Breast epithelium (tissue), 4 donors: ENCODE measurements around the gene ABTB2. TPM values are rescaled to one million over a fixed set of nuclear protein-coding genes. Genes with fewer than 3 reads are reported as not detected.

Experiments
- DNase-seq, 2 donors: peaks; one replicate each; pipeline ENCODE4 v3.0.0-alpha.2; 2019; ENCODE audit warnings: low spot score in 2 of 2
- H3K27ac ChIP-seq, 2 donors: fragments of 200-600 bp; sonication (generic) in 1 of 2; one replicate each; pipeline ENCODE4 v1.5.1; 2016 to 2019; ENCODE audit warnings: mild to moderate bottlenecking in 1 of 2
- H3K27me3 ChIP-seq, 2 donors: fragments of 200-600 bp; sonication (generic) in 1 of 2; one replicate each; pipeline versions ENCODE4 v1.5.1 to v1.6.0; 2017 to 2019; ENCODE audit warnings: control low read depth in 1 of 2, mild to moderate bottlenecking in 1 of 2
- H3K36me3 ChIP-seq: fragments of 200-600 bp; one replicate; pipeline ENCODE4 v1.5.1; 2019
- H3K4me1 ChIP-seq, 2 donors: fragments of 200-600 bp; sonication (generic); one replicate each; pipeline ENCODE4 v1.5.1; 2016 to 2019; ENCODE audit warnings: control low read depth in 1 of 2
- H3K4me3 ChIP-seq, 3 donors: fragments of 200-600 bp; sonication (generic); 1 replicate in 2 of 3; 2 replicates in 1 of 3; pipeline ENCODE4 v1.5.1; 2016 to 2019; ENCODE audit warnings: mild to moderate bottlenecking in 3 of 3, moderate library complexity in 2 of 3
- H3K9me3 ChIP-seq, 2 donors: fragments of 200-600 bp; sonication (generic) in 1 of 2; one replicate each; pipeline ENCODE4 v1.5.1; 2016 to 2019; ENCODE audit warnings: control low read depth in 1 of 2
- CTCF ChIP-seq, 3 donors: fragments of 450-650 bp; IDR thresholded peaks; one replicate each; pipeline ENCODE4 v1.5.1; 2016 to 2017; ENCODE audit warnings: antibody characterized with exemption in 3 of 3, mild to moderate bottlenecking in 3 of 3, moderate library complexity in 3 of 3
- POLR2A ChIP-seq: fragments of 450-650 bp; IDR thresholded peaks from one replicate; pipeline ENCODE4 v1.6.1; 2016; ENCODE audit warnings: antibody characterized with exemption, mild to moderate bottlenecking, moderate library complexity
- POLR2AphosphoS5 ChIP-seq, 3 donors: sonication (generic); formaldehyde crosslinking; IDR thresholded peaks; one replicate each; pipeline ENCODE4 v1.6.1; 2017; ENCODE audit warnings: antibody characterized with exemption in 3 of 3
- intact Hi-C: fragments of 100-400 bp; cut with DNase I; formaldehyde crosslinking; loops from one replicate; pipeline ENCODE4 v1.15.1; 2023; ENCODE audit warnings: low total_unique reads
- total RNA-seq, 3 donors: library from RNA; depleted of rRNA; stranded (reverse); fragments of >200 nt; gene quantifications; one replicate each; pipeline ENCODE4 v1.1.0, GENCODE V29; 2016

Gene ABTB2
- total RNA-seq, 3 donors from 2014 or later: 1.3 to 5.6 (median 1.9) TPM

GRCh38 chr11:34379539-34379938, 21.7 kb upstream of the ABTB2 start:
- peaks cover 11 to 16% of the 10 kb centered on the region in 2 donors for H3K9me3 ChIP-seq
- H3K4me3 ChIP-seq: no peak overlapping the region
- H3K36me3 ChIP-seq: no peaks in the 10 kb centered on the region
- intact Hi-C loops: no loop called here
- H3K27me3 ChIP-seq: no peaks in the 10 kb centered on the region
- no peak overlapping the region for H3K27ac ChIP-seq
- TF ChIP-seq POLR2AphosphoS5 (IDR thresholded peaks at IDR 0.05) (no peak), CTCF (IDR thresholded peaks at IDR 0.05) (no peak), POLR2A (no peak)
- no peaks in the 10 kb centered on the region for H3K4me1 ChIP-seq
- DNase-seq: no peak

DNA sequence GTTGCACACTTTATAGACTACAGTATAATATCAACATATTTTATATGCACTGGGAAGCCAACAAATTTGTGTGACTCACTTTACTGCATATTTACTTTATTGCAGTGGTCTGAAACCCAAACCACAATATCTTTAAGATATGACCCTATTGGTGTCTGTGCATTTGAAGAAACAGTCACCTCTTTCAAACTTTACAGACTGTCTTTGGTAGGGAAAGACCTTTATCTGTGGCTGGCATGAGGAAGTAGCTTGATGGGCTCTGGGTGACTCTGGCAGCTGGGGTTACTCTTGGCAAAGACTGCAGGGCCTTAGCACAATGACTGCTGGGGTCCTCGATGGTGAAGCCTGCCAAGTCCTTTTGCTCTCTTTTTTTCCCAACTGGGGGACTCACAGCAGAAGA, 21.3 kb upstream of the ABTB2 start:
- no peaks in the 10 kb centered on the region for H3K4me1 ChIP-seq
- intact Hi-C loops: no loop called here
- no peak overlapping the region for H3K4me3 ChIP-seq
- DNase-seq: no peak
- no peaks in the 10 kb centered on the region for H3K27me3 ChIP-seq
- peaks cover 11 to 16% of the 10 kb centered on the region in 2 donors for H3K9me3 ChIP-seq
- no peaks in the 10 kb centered on the region for H3K36me3 ChIP-seq
- TF ChIP-seq POLR2AphosphoS5 (IDR thresholded peaks at IDR 0.05) (no peak), CTCF (IDR thresholded peaks at IDR 0.05) (no peak), POLR2A (no peak)
- no peak overlapping the region for H3K27ac ChIP-seq

DNA sequence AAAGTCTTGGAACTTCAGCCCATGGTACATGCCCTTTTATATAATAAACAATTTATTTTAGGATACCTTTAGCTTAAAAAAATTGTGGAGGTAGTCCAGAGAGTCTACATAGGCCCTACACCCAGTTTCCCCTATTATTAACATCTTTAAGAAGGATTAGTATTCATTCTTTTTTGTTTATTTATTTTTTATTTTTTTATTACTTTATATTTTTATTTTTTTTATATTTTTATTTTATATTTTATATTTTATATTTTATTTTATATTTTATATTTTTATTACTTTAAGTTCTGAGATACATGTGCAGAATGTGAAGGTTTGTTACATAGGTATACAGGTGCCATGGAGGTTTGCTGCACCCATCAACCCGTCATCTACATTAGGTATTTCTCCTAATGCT, 15.9 kb upstream of the ABTB2 start:
- intact Hi-C loops: no loop called here
- H3K27ac ChIP-seq: no peak overlapping the region
- no peaks in the 10 kb centered on the region for H3K36me3 ChIP-seq
- H3K4me3 ChIP-seq: no peak overlapping the region
- no peaks in the 10 kb centered on the region for H3K27me3 ChIP-seq
- no peaks in the 10 kb centered on the region for H3K4me1 ChIP-seq
- no peak for DNase-seq
- TF ChIP-seq POLR2A: no peak
- no peak for TF ChIP-seq CTCF (IDR thresholded peaks at IDR 0.05)
- TF ChIP-seq POLR2AphosphoS5 (IDR thresholded peaks at IDR 0.05): no peak
- H3K9me3 ChIP-seq: peaks cover 16 to 17% of the 10 kb centered on the region in 2 donors

- no peaks in the 10 kb centered on the region for H3K4me1 ChIP-seq
- H3K9me3 ChIP-seq: peaks cover 0 to 5% of the 10 kb centered on the region in 2 donors
- intact Hi-C loops: no loop called here
- no peak overlapping the region for H3K4me3 ChIP-seq
- no peak for DNase-seq
- H3K27me3 ChIP-seq: no peaks in the 10 kb centered on the region
- TF ChIP-seq POLR2A (no peak), CTCF (IDR thresholded peaks at IDR 0.05) (peak in 1 of 3 donors; percentile 28), POLR2AphosphoS5 (IDR thresholded peaks at IDR 0.05) (no peak)
- no peak overlapping the region for H3K27ac ChIP-seq
- H3K36me3 ChIP-seq: no peaks in the 10 kb centered on the region
These were observed 8.7 kb upstream of the ABTB2 start for GRCh38 chr11:34366522-34366921.

- Histone ChIP-seq H3K36me3 (no peaks in the 10 kb centered on the region), H3K27ac (no peak overlapping the region), H3K4me1 (no peaks in the 10 kb centered on the region), H3K4me3 (no peak overlapping the region), H3K27me3 (no peaks in the 10 kb centered on the region), H3K9me3 (no peaks in the 10 kb centered on the region)
- no peak for DNase-seq
- TF ChIP-seq POLR2A (no peak), CTCF (IDR thresholded peaks at IDR 0.05) (no peak), POLR2AphosphoS5 (IDR thresholded peaks at IDR 0.05) (no peak)
- intact Hi-C loops: no loop called here
These were observed 6.3 kb upstream of the ABTB2 start for GRCh38 chr11:34364102-34364501.
